HCT116 (cell line): ENCODE data around the gene TRIM29. TPM values are rescaled to one million over a fixed set of nuclear protein-coding genes. Genes with fewer than 3 reads are reported as not detected.

ENCODE experiments used
- ATAC-seq: fragments of 200-7000 bp; cut with Tn5 transposase; 2 replicates; pipeline ENCODE4 v1.9.1; 2020; ENCODE audit warnings: mild to moderate bottlenecking, moderate library complexity
- BruUV-seq: library from RNA; stranded (reverse); fragments of 400-500 nt; replicated peaks from 2 replicates; lab custom pipeline; 2021; lab: Mats Ljungman, UMichigan
- CTCF ChIA-PET: fragments of 300-600 bp; sonication (Branson Sonifier 250); formaldehyde crosslinking; loops from one replicate; lab custom pipeline; 2021; ENCODE audit warnings: antibody characterized with exemption; lab: Charles Lee
- POLR2A ChIA-PET: fragments of 300-600, 350-600 bp; sonication (Branson Sonifier 250); formaldehyde crosslinking; loops from one replicate; lab custom pipeline; 2021; ENCODE audit warnings: antibody characterized with exemption; lab: Charles Lee
- RAD21 ChIA-PET, 2 experiments: fragments of 300-600 bp; sonication (Branson Sonifier 250); formaldehyde crosslinking; loops; one replicate each; lab custom pipeline; 2023; ENCODE audit warnings: low total read pairs in 2 of 2; ENCODE audit not compliant: uncharacterized antibody in 2 of 2, unreplicated experiment in 2 of 2, low non-redundant PET in 1 of 2; lab: Charles Lee
- DNase-seq: peaks from one replicate; pipeline ENCODE4 v3.0.0-alpha.2; 2010; ENCODE audit warnings: low read depth, low spot score
- H2AFZ ChIP-seq: fragments of 200-600 bp; shearing (Covaris generic), sonication (generic); 2 replicates; pipeline ENCODE4 v1.6.1; 2017; ENCODE audit warnings: low read depth, mixed run types, mixed read lengths, antibody characterized with exemption, low read length; ENCODE audit not compliant: poor library complexity, severe bottlenecking
- H3K27ac ChIP-seq: 2 replicates; pipeline ENCODE4 v1.5.1; 2012; ENCODE audit warnings: low read depth, low read length
- H3K27me3 ChIP-seq: fragments of 200-600 bp; sonication (generic); 2 replicates; pipeline ENCODE4 v1.6.1; 2016; ENCODE audit warnings: mixed run types, low read length, mixed read lengths; ENCODE audit not compliant: insufficient read depth
- H3K36me3 ChIP-seq, 2 experiments: fragments of 200-500 bp in 1 of 2; fragments of 200-600 bp in 1 of 2; sonication (Bioruptor generic) in 1 of 2; sonication (generic) in 1 of 2; 2 replicates each; pipeline versions ENCODE4 v1.5.1 to v1.6.1; 2014 to 2016; ENCODE audit warnings: low read length in 2 of 2, inconsistent platforms in 1 of 2, mixed read lengths in 1 of 2, mixed run types in 1 of 2; ENCODE audit not compliant: insufficient read depth in 2 of 2, control insufficient read depth in 1 of 2
- H3K4me1 ChIP-seq, 2 experiments: fragments of 200-600 bp in 1 of 2; sonication (generic) in 1 of 2; 2 replicates each; pipeline versions ENCODE4 v1.5.1 to v1.6.1; 2012 to 2017; ENCODE audit warnings: low read length in 2 of 2, inconsistent platforms in 1 of 2, mild to moderate bottlenecking in 1 of 2, mixed read lengths in 1 of 2, mixed run types in 1 of 2, moderate library complexity in 1 of 2; ENCODE audit not compliant: insufficient read depth in 2 of 2, control insufficient read depth in 1 of 2
- H3K4me2 ChIP-seq: fragments of 200-600 bp; sonication (generic); 2 replicates; pipeline ENCODE4 v1.6.1; 2017; ENCODE audit warnings: mixed run types, low read length, mixed read lengths
- H3K4me3 ChIP-seq, 2 experiments: fragments of 200-600 bp in 1 of 2; sonication (generic) in 1 of 2; replicated peaks in 1 of 2; 2 replicates each; pipeline ENCODE4 v1.5.1; 2011 to 2016; ENCODE audit warnings: low read length in 2 of 2, control low read depth in 1 of 2, low read depth in 1 of 2, mild to moderate bottlenecking in 1 of 2, mixed read lengths in 1 of 2, mixed run types in 1 of 2
- H3K79me2 ChIP-seq: fragments of 200-600 bp; sonication (generic); 2 replicates; pipeline ENCODE4 v1.6.1; 2017; ENCODE audit warnings: mild to moderate bottlenecking, mixed run types, low read length, moderate library complexity, mixed read lengths; ENCODE audit not compliant: insufficient read depth
- H3K9ac ChIP-seq: fragments of 200-600 bp; sonication (generic); 2 replicates; pipeline ENCODE4 v1.6.1; 2016; ENCODE audit warnings: low read length, mixed read lengths
- H3K9me2 ChIP-seq: fragments of 200-600 bp; sonication (generic), shearing (Covaris generic); 2 replicates; pipeline ENCODE4 v1.6.1; 2017; ENCODE audit warnings: mixed run types, mild to moderate bottlenecking, moderate library complexity; ENCODE audit not compliant: insufficient read depth
- H3K9me3 ChIP-seq, 2 experiments: fragments of 200-500 bp in 1 of 2; fragments of 200-600 bp in 1 of 2; sonication (Bioruptor generic) in 1 of 2; sonication (generic) in 1 of 2; 2 replicates each; pipeline ENCODE4 v1.6.1; 2014 to 2017; ENCODE audit warnings: low read length in 2 of 2, mixed read lengths in 2 of 2, inconsistent platforms in 1 of 2, low read depth in 1 of 2, mild to moderate bottlenecking in 1 of 2, mixed run types in 1 of 2, moderate library complexity in 1 of 2; ENCODE audit not compliant: control insufficient read depth in 1 of 2, insufficient read depth in 1 of 2
- H4K20me1 ChIP-seq: fragments of 200-600 bp; sonication (generic), shearing (Covaris generic); 2 replicates; pipeline ENCODE4 v1.6.1; 2017; ENCODE audit warnings: mixed run types, mild to moderate bottlenecking, moderate library complexity; ENCODE audit not compliant: insufficient read depth
- CEBPB ChIP-seq: IDR thresholded peaks from 2 replicates; pipeline ENCODE4 v1.6.1; 2012; ENCODE audit warnings: low read depth
- ELF1 ChIP-seq: IDR thresholded peaks from 2 replicates; pipeline ENCODE4 v1.6.1; 2012; ENCODE audit warnings: low read depth, borderline replicate concordance
- EZH2 ChIP-seq: fragments of 200-600 bp; sonication (generic); IDR thresholded peaks from 2 replicates; pipeline ENCODE4 v1.6.1; 2017; ENCODE audit warnings: antibody characterized with exemption, mixed run types
- EZH2phosphoT487 ChIP-seq: fragments of 200-600 bp; IDR thresholded peaks from 2 replicates; pipeline ENCODE4 v1.6.1; 2018; ENCODE audit warnings: antibody characterized with exemption, borderline replicate concordance
- POLR2AphosphoS5 ChIP-seq: IDR thresholded peaks from 2 replicates; pipeline ENCODE4 v1.6.1; 2011; ENCODE audit warnings: mild to moderate bottlenecking, low read depth, low read length, moderate library complexity
- SIN3A ChIP-seq: IDR thresholded peaks from 2 replicates; pipeline ENCODE4 v1.6.1; 2012; ENCODE audit warnings: low read depth
- SP1 ChIP-seq: IDR thresholded peaks from 2 replicates; pipeline ENCODE4 v1.6.1; 2012; ENCODE audit warnings: low read depth
- TCF7L2 ChIP-seq: IDR thresholded peaks from 2 replicates; pipeline ENCODE4 v1.7.0; 2011; ENCODE audit warnings: borderline replicate concordance, inconsistent platforms; ENCODE audit not compliant: insufficient read depth, insufficient read length; ENCODE audit errors: extremely low read depth
- ZFX ChIP-seq: fragments of 450-650 bp; IDR thresholded peaks from 2 replicates; pipeline ENCODE4 v1.6.1; 2017
- ZNF274 ChIP-seq: fragments of 200-500 bp; sonication (Bioruptor generic); IDR thresholded peaks from 2 replicates; pipeline ENCODE4 v1.6.1; 2014; ENCODE audit warnings: mild to moderate bottlenecking, low read depth, low read length, inconsistent platforms
- intact Hi-C: fragments of 100-400 bp; cut with micrococcal nuclease; formaldehyde crosslinking; loops from 2 replicates; pipeline ENCODE4 v1.10.0; 2022
- total RNA-seq: library from RNA; stranded (reverse); gene quantifications from one replicate; pipeline ENCODE4 v1.2.1, GENCODE V29; 2021; ENCODE audit not compliant: unreplicated experiment
- TF ChIP-seq, protein P1 (sequence below): IDR thresholded peaks from 2 replicates; pipeline ENCODE4 v1.6.1; 2012
- TF ChIP-seq, protein P2 (sequence below), 3 experiments: fragments of 200-600 bp in 1 of 3; sonication (generic) in 1 of 3; IDR thresholded peaks in 2 of 3; conservative IDR thresholded peaks in 1 of 3; 2 replicates each; pipeline ENCODE4 v1.5.1; 2012 to 2017; ENCODE audit warnings: low read depth in 2 of 3, low read length in 2 of 3, antibody characterized with exemption in 1 of 3, borderline replicate concordance in 1 of 3, control low read depth in 1 of 3, mild to moderate bottlenecking in 1 of 3, mixed read lengths in 1 of 3, mixed run types in 1 of 3, moderate library complexity in 1 of 3; ENCODE audit not compliant: insufficient read depth in 1 of 3
- TF ChIP-seq, protein P3 (sequence below): IDR thresholded peaks from 2 replicates; pipeline ENCODE4 v1.6.1; 2012; ENCODE audit warnings: low read depth
- TF ChIP-seq, protein P4 (sequence below): IDR thresholded peaks from 2 replicates; pipeline ENCODE4 v1.6.1; 2011; ENCODE audit warnings: mild to moderate bottlenecking, low read length, moderate library complexity; ENCODE audit not compliant: insufficient replicate concordance; ENCODE audit errors: extremely low read depth

Gene TRIM29
- total RNA-seq, 1 experiment from 2014 or later, result 0.54 TPM

DNA sequence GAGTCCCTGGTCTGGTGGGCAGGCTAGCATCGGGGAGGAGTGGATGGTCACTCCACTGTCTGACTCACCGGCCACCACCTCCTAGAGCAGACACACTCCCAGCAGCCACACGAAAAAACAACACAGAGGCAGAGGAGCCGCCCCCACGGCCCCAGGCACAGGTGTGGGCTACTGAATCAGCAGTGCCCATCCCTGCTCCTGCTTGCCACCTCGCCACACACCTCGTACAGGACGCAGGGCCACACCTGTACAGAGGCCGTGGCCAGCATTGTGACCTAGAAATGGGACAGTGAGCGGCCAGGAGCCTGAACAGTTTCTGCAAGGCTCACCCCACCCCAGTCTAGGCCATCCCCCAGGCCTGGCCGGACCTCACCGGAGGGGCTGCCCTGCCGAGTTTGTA, 14.0 kb downstream of the TRIM29 start:
- peaks cover 14 to 46% of the 10 kb centered on the region in 2 experiments for H3K4me1 ChIP-seq
- CTCF ChIA-PET, result no interaction called here
- H3K9me3 ChIP-seq, result no peaks in the 10 kb centered on the region
- ATAC-seq (no peak), DNase-seq (no peak)
- no peaks in the 10 kb centered on the region for H3K36me3 ChIP-seq
- no peaks in the 10 kb centered on the region for H3K79me2 ChIP-seq
- H4K20me1 ChIP-seq, result no peaks in the 10 kb centered on the region
- intact Hi-C loops, result no loop called here
- no peak overlapping the region for H3K27ac ChIP-seq
- H3K9ac ChIP-seq, result no peak overlapping the region
- no peak for TF ChIP-seq ZNF274
- TF ChIP-seq TCF7L2, result no peak
- TF ChIP-seq, protein P1, sequence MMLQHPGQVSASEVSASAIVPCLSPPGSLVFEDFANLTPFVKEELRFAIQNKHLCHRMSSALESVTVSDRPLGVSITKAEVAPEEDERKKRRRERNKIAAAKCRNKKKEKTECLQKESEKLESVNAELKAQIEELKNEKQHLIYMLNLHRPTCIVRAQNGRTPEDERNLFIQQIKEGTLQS, result no peak
- no peak for TF ChIP-seq ELF1
- TF ChIP-seq ZFX, result no peak
- no peak for TF ChIP-seq POLR2AphosphoS5
- TF ChIP-seq, protein P2, sequence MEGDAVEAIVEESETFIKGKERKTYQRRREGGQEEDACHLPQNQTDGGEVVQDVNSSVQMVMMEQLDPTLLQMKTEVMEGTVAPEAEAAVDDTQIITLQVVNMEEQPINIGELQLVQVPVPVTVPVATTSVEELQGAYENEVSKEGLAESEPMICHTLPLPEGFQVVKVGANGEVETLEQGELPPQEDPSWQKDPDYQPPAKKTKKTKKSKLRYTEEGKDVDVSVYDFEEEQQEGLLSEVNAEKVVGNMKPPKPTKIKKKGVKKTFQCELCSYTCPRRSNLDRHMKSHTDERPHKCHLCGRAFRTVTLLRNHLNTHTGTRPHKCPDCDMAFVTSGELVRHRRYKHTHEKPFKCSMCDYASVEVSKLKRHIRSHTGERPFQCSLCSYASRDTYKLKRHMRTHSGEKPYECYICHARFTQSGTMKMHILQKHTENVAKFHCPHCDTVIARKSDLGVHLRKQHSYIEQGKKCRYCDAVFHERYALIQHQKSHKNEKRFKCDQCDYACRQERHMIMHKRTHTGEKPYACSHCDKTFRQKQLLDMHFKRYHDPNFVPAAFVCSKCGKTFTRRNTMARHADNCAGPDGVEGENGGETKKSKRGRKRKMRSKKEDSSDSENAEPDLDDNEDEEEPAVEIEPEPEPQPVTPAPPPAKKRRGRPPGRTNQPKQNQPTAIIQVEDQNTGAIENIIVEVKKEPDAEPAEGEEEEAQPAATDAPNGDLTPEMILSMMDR (IDR thresholded peaks at IDR 0.05 in 2 of 3, conservative IDR thresholded peaks at IDR 0.05 in 1 of 3; ENCODE audit: borderline replicate concordance in 1 of 3, insufficient read depth in 1 of 3, low read depth in 2 of 3, low read length in 2 of 3), result no peak
- TF ChIP-seq SP1, result no peak
- no peak for TF ChIP-seq CEBPB
- TF ChIP-seq, protein P3, sequence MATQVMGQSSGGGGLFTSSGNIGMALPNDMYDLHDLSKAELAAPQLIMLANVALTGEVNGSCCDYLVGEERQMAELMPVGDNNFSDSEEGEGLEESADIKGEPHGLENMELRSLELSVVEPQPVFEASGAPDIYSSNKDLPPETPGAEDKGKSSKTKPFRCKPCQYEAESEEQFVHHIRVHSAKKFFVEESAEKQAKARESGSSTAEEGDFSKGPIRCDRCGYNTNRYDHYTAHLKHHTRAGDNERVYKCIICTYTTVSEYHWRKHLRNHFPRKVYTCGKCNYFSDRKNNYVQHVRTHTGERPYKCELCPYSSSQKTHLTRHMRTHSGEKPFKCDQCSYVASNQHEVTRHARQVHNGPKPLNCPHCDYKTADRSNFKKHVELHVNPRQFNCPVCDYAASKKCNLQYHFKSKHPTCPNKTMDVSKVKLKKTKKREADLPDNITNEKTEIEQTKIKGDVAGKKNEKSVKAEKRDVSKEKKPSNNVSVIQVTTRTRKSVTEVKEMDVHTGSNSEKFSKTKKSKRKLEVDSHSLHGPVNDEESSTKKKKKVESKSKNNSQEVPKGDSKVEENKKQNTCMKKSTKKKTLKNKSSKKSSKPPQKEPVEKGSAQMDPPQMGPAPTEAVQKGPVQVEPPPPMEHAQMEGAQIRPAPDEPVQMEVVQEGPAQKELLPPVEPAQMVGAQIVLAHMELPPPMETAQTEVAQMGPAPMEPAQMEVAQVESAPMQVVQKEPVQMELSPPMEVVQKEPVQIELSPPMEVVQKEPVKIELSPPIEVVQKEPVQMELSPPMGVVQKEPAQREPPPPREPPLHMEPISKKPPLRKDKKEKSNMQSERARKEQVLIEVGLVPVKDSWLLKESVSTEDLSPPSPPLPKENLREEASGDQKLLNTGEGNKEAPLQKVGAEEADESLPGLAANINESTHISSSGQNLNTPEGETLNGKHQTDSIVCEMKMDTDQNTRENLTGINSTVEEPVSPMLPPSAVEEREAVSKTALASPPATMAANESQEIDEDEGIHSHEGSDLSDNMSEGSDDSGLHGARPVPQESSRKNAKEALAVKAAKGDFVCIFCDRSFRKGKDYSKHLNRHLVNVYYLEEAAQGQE, result no peak
- TF ChIP-seq EZH2, result no peak
- TF ChIP-seq EZH2phosphoT487, result no peak
- TF ChIP-seq, protein P4, sequence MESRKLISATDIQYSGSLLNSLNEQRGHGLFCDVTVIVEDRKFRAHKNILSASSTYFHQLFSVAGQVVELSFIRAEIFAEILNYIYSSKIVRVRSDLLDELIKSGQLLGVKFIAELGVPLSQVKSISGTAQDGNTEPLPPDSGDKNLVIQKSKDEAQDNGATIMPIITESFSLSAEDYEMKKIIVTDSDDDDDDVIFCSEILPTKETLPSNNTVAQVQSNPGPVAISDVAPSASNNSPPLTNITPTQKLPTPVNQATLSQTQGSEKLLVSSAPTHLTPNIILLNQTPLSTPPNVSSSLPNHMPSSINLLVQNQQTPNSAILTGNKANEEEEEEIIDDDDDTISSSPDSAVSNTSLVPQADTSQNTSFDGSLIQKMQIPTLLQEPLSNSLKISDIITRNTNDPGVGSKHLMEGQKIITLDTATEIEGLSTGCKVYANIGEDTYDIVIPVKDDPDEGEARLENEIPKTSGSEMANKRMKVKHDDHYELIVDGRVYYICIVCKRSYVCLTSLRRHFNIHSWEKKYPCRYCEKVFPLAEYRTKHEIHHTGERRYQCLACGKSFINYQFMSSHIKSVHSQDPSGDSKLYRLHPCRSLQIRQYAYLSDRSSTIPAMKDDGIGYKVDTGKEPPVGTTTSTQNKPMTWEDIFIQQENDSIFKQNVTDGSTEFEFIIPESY, result no peak
- TF ChIP-seq SIN3A, result no peak
- no TSS peak for BruUV-seq
- no peaks in the 10 kb centered on the region for H3K9me2 ChIP-seq
- POLR2A ChIA-PET, result no interaction called here
- no peak overlapping the region for H3K4me3 ChIP-seq
- peak overlapping the region; percentile 37; the same call in 1 of the 2 replicates for H3K4me2 ChIP-seq
- RAD21 ChIA-PET, result no interaction called here
- no peaks in the 10 kb centered on the region; the same call in 1 of the 2 replicates for H3K27me3 ChIP-seq
- H2AFZ ChIP-seq, result no peak overlapping the region
